Trophoblast cell (in vitro differentiated cells and primary cell): Measurements from ENCODE around the gene MACROD2.

Experiments used
- DNase-seq, 2 donors: peaks; one replicate each; pipeline ENCODE4 v3.0.0-alpha.2; 2016
- H2AFZ ChIP-seq: 2 replicates; pipeline ENCODE4 v1.6.1; 2013; ENCODE audit warnings: low read length, moderate library complexity, mild to moderate bottlenecking; ENCODE audit not compliant: insufficient read depth, poor library complexity
- H2AK5ac ChIP-seq: 2 replicates; pipeline ENCODE4 v1.6.1; 2013; ENCODE audit warnings: mild to moderate bottlenecking, low read length
- H2BK120ac ChIP-seq: 2 replicates; pipeline ENCODE4 v1.6.1; 2013; ENCODE audit warnings: low read length, mild to moderate bottlenecking, moderate library complexity; ENCODE audit not compliant: insufficient read depth, poor library complexity
- H2BK12ac ChIP-seq: 2 replicates; pipeline ENCODE4 v1.6.1; 2013; ENCODE audit warnings: mild to moderate bottlenecking, low read length, moderate library complexity
- H2BK5ac ChIP-seq: 2 replicates; pipeline ENCODE4 v1.6.1; 2013; ENCODE audit warnings: low read length, low read depth, moderate library complexity, mild to moderate bottlenecking; ENCODE audit not compliant: poor library complexity
- H3K14ac ChIP-seq: 2 replicates; pipeline ENCODE4 v1.6.1; 2013; ENCODE audit warnings: mild to moderate bottlenecking, low read length
- H3K18ac ChIP-seq: 2 replicates; pipeline ENCODE4 v1.6.1; 2013; ENCODE audit warnings: mild to moderate bottlenecking, low read length
- H3K23ac ChIP-seq: 2 replicates; pipeline ENCODE4 v1.6.1; 2013; ENCODE audit warnings: low read length
- H3K27ac ChIP-seq: 2 replicates; pipeline ENCODE4 v1.5.1; 2013; ENCODE audit warnings: low read depth, mild to moderate bottlenecking, inconsistent platforms, low read length, moderate library complexity
- H3K27me3 ChIP-seq: 2 replicates; pipeline ENCODE4 v1.6.1; 2013; ENCODE audit warnings: inconsistent platforms, mild to moderate bottlenecking, low read length, moderate library complexity; ENCODE audit not compliant: insufficient read depth
- H3K36me3 ChIP-seq, 2 experiments: 1 replicate in 1 of 2; 2 replicates in 1 of 2; pipeline ENCODE4 v1.6.1; 2013; ENCODE audit warnings: low read length in 2 of 2, mild to moderate bottlenecking in 2 of 2, moderate library complexity in 1 of 2; ENCODE audit not compliant: insufficient read depth in 2 of 2, control insufficient read depth in 1 of 2
- H3K4ac ChIP-seq: 2 replicates; pipeline ENCODE4 v1.6.1; 2013; ENCODE audit warnings: low read depth, mild to moderate bottlenecking, low read length, moderate library complexity
- H3K4me1 ChIP-seq, 2 experiments: 1 replicate in 1 of 2; 2 replicates in 1 of 2; pipeline ENCODE4 v1.6.1; 2013; ENCODE audit warnings: low read length in 2 of 2, mild to moderate bottlenecking in 2 of 2, moderate library complexity in 1 of 2; ENCODE audit not compliant: insufficient read depth in 2 of 2, control insufficient read depth in 1 of 2
- H3K4me2 ChIP-seq: 2 replicates; pipeline ENCODE4 v1.6.1; 2013; ENCODE audit warnings: inconsistent platforms, mild to moderate bottlenecking, low read length, moderate library complexity
- H3K4me3 ChIP-seq: 2 replicates; pipeline ENCODE4 v1.5.1; 2013; ENCODE audit warnings: mild to moderate bottlenecking, low read depth, low read length, inconsistent platforms
- H3K79me1 ChIP-seq: one replicate; pipeline ENCODE4 v1.6.1; 2013; ENCODE audit warnings: low read length
- H3K79me2 ChIP-seq: 2 replicates; pipeline ENCODE4 v1.6.1; 2013; ENCODE audit warnings: low read length, mild to moderate bottlenecking; ENCODE audit not compliant: control insufficient read depth, insufficient read depth, poor library complexity
- H3K9ac ChIP-seq: 2 replicates; pipeline ENCODE4 v1.6.1; 2013; ENCODE audit warnings: mild to moderate bottlenecking, low read length
- H3K9me3 ChIP-seq: 2 replicates; pipeline ENCODE4 v1.6.1; 2013; ENCODE audit warnings: low read depth, mild to moderate bottlenecking, control low read depth, inconsistent platforms, low read length; ENCODE audit not compliant: insufficient read depth
- H4K12ac ChIP-seq: 2 replicates; pipeline ENCODE4 v1.6.1; 2013; ENCODE audit warnings: low read depth, mild to moderate bottlenecking, low read length, moderate library complexity
- H4K8ac ChIP-seq: 2 replicates; pipeline ENCODE4 v1.6.1; 2013; ENCODE audit warnings: low read depth, mild to moderate bottlenecking, low read length, moderate library complexity
- H4K91ac ChIP-seq: one replicate; pipeline ENCODE4 v1.6.1; 2013; ENCODE audit warnings: low read depth, mild to moderate bottlenecking, low read length, moderate library complexity
- WGBS: extraction: QIAGEN DNeasy Blood & Tissue Kit; methylation state at CpG from one replicate; pipeline ENCODE4 v1.1.7; 2013; ENCODE audit warnings: missing lambda C conversion rate; ENCODE audit not compliant: insufficient read length, insufficient coverage; ENCODE audit errors: extremely low coverage; 5-methylcytosine and 5-hydroxymethylcytosine counted together

The MACROD2 gene

DNA sequence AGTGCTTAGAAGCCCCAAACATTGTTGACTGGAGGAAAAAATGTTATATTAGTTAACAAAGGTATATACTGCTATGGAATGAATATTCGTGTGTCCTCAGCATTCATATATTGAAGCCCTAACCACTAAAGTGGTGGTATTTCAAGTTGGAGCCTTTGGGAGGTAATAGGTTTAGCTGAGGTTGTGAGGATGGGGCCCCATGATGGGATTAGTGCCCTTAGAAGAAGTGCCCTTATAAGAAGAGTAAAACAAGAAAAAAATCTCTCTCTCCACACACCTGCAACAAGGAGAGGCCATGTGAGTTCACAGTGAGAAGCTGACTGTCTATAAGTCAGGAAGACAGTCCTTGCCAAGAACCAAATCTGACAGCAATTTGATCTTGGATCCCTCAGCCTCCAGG lies 1103.8 kb downstream of the MACROD2 start:
- Histone ChIP-seq H2BK12ac (no peak overlapping the region), H3K36me3 (no peaks in the 10 kb centered on the region), H4K12ac (no peak overlapping the region), H3K14ac (no peak overlapping the region), H2BK5ac (no peak overlapping the region), H3K4me3 (no peak overlapping the region), H3K79me1 (no peaks in the 10 kb centered on the region), H2BK120ac (no peak overlapping the region), H3K4me2 (no peak overlapping the region), H4K91ac (no peak overlapping the region), H4K8ac (no peak overlapping the region), H2AFZ (no peak overlapping the region), H2AK5ac (no peak overlapping the region), H3K27me3 (no peaks in the 10 kb centered on the region), H3K27ac (no peak overlapping the region), H3K4me1 (no peaks in the 10 kb centered on the region), H3K79me2 (no peaks in the 10 kb centered on the region), H3K18ac (no peak overlapping the region), H3K4ac (no peak overlapping the region), H3K9me3 (no peaks in the 10 kb centered on the region), H3K9ac (no peak overlapping the region), H3K23ac (no peak overlapping the region)
- DNase-seq, result no peak
- WGBS, result no CpG with 5 or more reads among the region's 1 CpG

DNA sequence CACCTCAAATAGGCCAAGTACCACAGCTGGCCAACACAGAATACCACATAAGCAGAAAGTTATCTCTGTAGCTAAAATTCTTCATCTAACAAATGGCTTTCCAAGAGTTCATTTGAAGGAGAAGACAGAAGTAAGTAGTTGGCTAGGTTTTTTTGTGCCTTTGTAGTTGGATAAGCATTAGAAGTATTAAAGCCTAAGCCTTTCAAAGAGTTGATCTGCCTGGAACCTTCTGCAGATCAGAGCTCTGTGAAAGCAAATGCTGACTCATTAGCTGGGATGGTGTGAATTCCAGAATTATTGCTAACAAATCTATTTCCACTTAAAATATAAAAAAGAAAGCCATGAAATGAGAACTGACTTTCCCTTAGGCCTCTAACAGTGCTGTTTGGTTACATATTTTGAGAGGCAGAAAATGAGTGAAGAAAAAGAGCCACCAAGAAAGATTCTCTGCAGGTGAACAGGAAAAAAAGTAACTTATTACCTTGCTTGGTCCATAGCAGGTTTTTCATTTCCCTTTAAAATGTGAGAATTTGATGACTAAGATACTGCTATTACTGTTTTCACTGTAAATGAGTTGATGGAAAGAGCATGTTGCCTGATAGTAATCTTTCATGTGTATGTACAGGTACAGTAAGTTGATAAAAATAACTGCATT lies 1105.3 kb downstream of the MACROD2 start:
- H3K79me1 ChIP-seq, result no peaks in the 10 kb centered on the region
- H3K4ac ChIP-seq, result no peak overlapping the region
- no peak overlapping the region for H2BK120ac ChIP-seq
- no peaks in the 10 kb centered on the region for H3K27me3 ChIP-seq
- H4K8ac ChIP-seq, result no peak overlapping the region
- H2BK12ac ChIP-seq, result no peak overlapping the region
- no peak for DNase-seq
- H3K23ac ChIP-seq, result no peak overlapping the region
- no peak overlapping the region for H3K9ac ChIP-seq
- H3K4me3 ChIP-seq, result no peak overlapping the region
- H4K91ac ChIP-seq, result no peak overlapping the region
- no peak overlapping the region for H3K4me2 ChIP-seq
- no peak overlapping the region for H3K14ac ChIP-seq
- no peaks in the 10 kb centered on the region for H3K9me3 ChIP-seq
- H2AK5ac ChIP-seq, result no peak overlapping the region
- H3K18ac ChIP-seq, result no peak overlapping the region
- no peaks in the 10 kb centered on the region for H3K36me3 ChIP-seq
- no peaks in the 10 kb centered on the region for H3K4me1 ChIP-seq
- H4K12ac ChIP-seq, result no peak overlapping the region
- no peak overlapping the region for H2AFZ ChIP-seq
- H2BK5ac ChIP-seq, result no peak overlapping the region
- H3K79me2 ChIP-seq, result no peaks in the 10 kb centered on the region
- no peak overlapping the region for H3K27ac ChIP-seq

DNA sequence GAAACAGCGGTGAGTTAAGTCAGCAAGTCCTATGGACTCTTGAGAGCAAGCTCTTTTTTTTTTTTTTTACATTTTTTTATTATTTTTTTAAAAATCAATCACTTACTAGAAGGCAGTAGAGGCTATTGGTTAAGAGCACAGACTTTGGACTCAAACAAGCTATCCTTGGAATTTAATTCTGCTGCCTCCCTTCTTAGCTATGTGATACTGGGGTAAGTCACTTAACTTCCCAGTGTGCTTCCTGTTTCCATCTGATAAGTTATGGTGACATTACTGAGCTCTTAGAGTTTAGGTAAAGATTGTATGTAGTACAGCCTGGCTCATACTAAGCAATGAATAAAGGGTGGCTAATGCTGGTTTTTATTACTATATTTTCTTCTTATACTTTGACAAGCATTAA lies 1112.6 kb downstream of the MACROD2 start:
- Histone ChIP-seq H3K36me3 (no peaks in the 10 kb centered on the region), H3K18ac (no peak overlapping the region), H3K4me1 (no peaks in the 10 kb centered on the region), H3K4ac (no peak overlapping the region), H3K4me3 (no peak overlapping the region), H3K27ac (no peak overlapping the region), H2AFZ (no peak overlapping the region), H3K23ac (no peak overlapping the region), H3K79me2 (no peaks in the 10 kb centered on the region), H3K14ac (no peak overlapping the region), H2AK5ac (no peak overlapping the region), H3K9ac (no peak overlapping the region), H3K79me1 (no peaks in the 10 kb centered on the region), H2BK5ac (no peak overlapping the region), H3K27me3 (no peaks in the 10 kb centered on the region), H3K9me3 (no peaks in the 10 kb centered on the region), H4K12ac (no peak overlapping the region), H4K91ac (no peak overlapping the region), H2BK120ac (no peak overlapping the region), H4K8ac (no peak overlapping the region), H3K4me2 (no peak overlapping the region), H2BK12ac (no peak overlapping the region)
- DNase-seq, result no peak
- no CpG with 5 or more reads among the region's 1 CpG for WGBS

DNA sequence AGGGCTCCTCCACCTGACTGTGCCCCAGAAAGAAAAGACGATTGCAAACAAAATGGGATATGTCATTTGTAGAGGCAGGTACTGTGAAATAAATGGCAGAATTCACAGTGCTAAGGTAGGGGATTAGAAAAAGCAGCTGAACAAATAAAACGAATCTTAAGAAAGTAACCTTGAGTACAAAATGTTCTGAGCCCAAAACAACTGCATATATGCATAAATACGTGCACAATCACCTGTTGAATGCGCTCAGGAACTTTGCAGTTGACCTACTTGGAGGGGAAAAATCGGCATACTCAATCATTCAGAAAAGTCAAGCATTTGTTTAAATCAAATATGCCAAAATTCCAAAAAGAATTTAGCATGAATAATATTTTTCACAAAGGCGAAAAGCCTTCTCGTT lies 1114.2 kb downstream of the MACROD2 start:
- H4K12ac ChIP-seq, result no peak overlapping the region
- no peak overlapping the region for H3K18ac ChIP-seq
- H3K4me3 ChIP-seq, result no peak overlapping the region
- H3K27me3 ChIP-seq, result no peaks in the 10 kb centered on the region
- H2AFZ ChIP-seq, result no peak overlapping the region
- no peak overlapping the region for H3K9ac ChIP-seq
- no peak overlapping the region for H4K8ac ChIP-seq
- H3K79me1 ChIP-seq, result no peaks in the 10 kb centered on the region
- no peak overlapping the region for H3K27ac ChIP-seq
- H2BK12ac ChIP-seq, result no peak overlapping the region
- no peak overlapping the region for H3K4me2 ChIP-seq
- H3K4me1 ChIP-seq, result no peaks in the 10 kb centered on the region
- H3K14ac ChIP-seq, result no peak overlapping the region
- no peak overlapping the region for H2BK5ac ChIP-seq
- no peaks in the 10 kb centered on the region for H3K9me3 ChIP-seq
- H3K79me2 ChIP-seq, result no peaks in the 10 kb centered on the region
- DNase-seq, result no peak
- H2AK5ac ChIP-seq, result no peak overlapping the region
- no peak overlapping the region for H2BK120ac ChIP-seq
- H3K36me3 ChIP-seq, result no peaks in the 10 kb centered on the region
- no peak overlapping the region for H3K4ac ChIP-seq
- no CpG with 5 or more reads among the region's 7 CpGs for WGBS
- no peak overlapping the region for H4K91ac ChIP-seq
- H3K23ac ChIP-seq, result no peak overlapping the region
